ENCODE results near the gene DACT3.

- TF ChIP-seq CTCF (IDR thresholded peaks at IDR 0.05) (no peak), NFIC (IDR thresholded peaks at IDR 0.05; ENCODE audit: borderline replicate concordance) (no peak), MXI1 (IDR thresholded peaks at IDR 0.05; ENCODE audit: low read depth, low read length) (no peak), REST (IDR thresholded peaks at IDR 0.05; ENCODE audit: low read depth, low read length) (no peak), EZH2phosphoT487 (IDR thresholded peaks at IDR 0.05; ENCODE audit: borderline replicate concordance, low read depth) (no peak), RFX5 (IDR thresholded peaks at IDR 0.05; ENCODE audit: low read length) (no peak), EP300 (IDR thresholded peaks at IDR 0.05; ENCODE audit: borderline replicate concordance in 1 of 2, low read depth in 1 of 2, low read length in 1 of 2) (no peak), ZBTB33 (IDR thresholded peaks at IDR 0.05; ENCODE audit: borderline replicate concordance, low read depth) (no peak), USF2 (IDR thresholded peaks at IDR 0.05; ENCODE audit: borderline replicate concordance, low read depth, low read length) (no peak), FOSL2 (IDR thresholded peaks at IDR 0.05; ENCODE audit: borderline replicate concordance, low read depth) (no peak)
Observed at GRCh38 chr19:46625731-46626130, 35.3 kb downstream of the DACT3 start.

All from SK-N-SH (cell line).